Activated CD4-positive, alpha-beta T cell treated with anti-CD3 and anti-CD28 coated beads, Interleukin-10, Interleukin-2, amounts not matched to agents 100 ng/mL and 50 ng/mL, durations not matched to agents 16 hours and 8 hours (primary cell): Measurements from ENCODE around the gene MINPP1.

Experiments
- DNase-seq: peaks from one replicate; pipeline ENCODE4 v3.0.0-alpha.2; 2020

MINPP1 gene

DNA sequence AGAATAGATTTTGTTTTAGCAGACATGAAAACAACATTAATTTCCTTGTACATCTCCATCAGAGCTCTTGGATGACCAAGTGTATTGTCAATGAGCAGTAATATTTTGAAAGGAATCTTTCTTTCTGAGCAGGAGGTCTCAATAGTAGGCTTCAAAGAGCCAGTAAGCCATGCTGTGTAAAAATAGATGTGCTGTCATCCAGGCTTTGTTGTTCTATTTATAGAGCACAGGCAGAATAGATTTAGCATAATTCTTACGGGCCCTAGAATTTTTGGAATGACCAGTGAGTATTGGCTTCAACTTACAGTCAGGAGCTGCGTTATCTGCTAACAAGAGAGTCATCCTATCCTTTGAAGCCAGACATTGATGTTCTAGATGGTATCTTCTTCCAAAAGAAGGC, 19.0 kb downstream of the MINPP1 start:
- no peak for DNase-seq

DNA sequence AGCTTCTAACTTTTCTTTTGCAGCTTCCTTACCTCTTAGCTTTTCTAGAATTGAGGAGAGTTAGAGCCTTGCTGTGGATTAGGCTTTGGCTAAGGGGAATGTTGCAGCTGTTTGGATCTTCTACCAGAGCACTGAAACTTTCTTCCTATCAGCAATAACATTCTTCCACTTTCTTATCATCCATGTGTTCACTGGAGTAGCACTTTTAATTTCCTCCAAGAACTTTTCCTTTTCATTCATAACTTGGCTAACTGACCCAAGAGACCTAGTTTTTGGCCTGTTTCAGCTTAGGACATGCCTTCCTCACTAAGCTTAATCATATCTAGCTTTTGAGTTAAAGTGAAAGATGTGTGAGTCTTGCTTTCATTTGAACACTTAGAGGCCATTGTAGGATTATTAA, 19.6 kb downstream of the MINPP1 start:
- no peak for DNase-seq

DNA sequence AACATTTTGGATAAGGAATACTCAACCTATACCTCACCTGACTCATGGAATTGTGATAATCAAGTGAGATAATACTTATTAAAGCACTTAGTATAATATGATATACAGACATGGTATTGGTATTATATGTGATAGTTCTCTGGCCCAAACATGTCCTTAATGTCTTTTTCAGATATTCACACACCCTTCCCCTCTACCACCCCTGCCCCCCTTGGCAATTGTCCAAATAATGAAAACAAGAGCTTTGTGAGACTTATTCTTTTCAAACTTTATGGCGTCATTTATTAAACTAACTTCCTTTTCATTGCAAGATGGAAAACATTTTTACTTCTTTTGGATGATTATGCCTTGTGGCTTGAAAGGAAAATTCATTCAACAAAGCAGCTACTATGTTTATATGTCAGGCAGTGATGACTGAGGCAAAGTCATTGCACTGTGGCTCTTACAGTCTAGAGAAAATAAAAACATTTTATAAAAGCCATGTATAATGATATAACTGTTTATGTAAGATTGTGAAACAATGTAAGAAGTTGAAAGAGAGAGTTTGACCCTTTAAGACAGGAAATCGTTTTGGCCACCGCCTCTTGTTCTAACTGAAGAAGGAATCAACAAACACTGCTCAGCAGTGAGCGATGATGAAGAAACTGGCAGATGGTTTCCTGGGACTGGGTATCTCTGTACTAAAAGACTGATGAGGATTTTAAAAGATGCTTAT, 27.4 kb downstream of the MINPP1 start:
- no peak for DNase-seq

DNA sequence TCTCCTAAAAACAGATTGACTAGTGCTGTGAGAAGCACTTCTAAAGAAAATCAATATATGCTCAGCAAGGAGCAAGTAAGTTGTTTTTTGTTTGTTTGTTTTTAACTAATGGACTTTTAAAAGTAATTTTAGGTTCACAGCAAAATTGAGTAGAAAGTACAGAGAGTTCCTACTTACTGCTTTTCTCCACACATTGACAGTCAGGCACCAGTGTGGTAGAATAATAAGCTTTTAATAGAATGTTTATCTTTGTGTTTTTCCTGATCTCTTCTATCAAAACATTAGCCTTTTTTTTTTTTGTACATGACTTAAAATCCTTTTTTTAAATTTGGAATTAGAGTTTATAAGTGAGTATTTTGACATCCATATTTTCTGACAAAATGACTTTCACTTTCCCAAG, 28.0 kb downstream of the MINPP1 start:
- DNase-seq, result no peak

DNA sequence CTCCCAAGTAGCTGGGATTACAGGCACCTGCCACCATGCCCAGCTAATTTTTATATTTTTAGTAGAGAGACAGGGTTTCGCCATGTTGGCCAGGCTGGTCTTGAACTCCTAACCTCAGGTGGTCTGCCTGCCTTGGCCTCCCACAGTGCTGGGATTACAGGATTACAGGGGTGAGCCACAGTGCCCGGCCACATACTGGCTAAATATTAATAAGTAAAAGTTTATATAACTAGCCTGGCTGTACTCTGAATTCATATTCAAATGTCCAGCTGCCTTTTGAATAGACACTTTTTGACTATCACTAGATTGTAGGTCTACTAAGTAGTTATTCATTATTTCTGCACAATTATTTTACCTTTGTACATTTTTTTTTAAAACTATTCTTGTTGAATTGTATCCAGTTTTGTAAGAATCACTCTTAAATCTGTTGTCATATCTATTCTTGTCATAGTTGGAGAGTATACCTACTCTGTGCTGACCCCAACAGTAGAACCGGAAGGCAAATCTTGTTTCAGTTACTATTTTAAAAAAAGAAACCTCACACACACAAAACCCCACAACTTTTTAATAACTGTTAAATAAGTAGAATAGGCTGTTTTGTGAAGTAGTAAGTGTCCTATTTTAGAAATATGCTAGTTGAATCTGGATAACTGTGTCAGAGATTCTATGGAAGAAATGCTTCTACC, 29.6 kb downstream of the MINPP1 start:
- DNase-seq, result no peak

DNA sequence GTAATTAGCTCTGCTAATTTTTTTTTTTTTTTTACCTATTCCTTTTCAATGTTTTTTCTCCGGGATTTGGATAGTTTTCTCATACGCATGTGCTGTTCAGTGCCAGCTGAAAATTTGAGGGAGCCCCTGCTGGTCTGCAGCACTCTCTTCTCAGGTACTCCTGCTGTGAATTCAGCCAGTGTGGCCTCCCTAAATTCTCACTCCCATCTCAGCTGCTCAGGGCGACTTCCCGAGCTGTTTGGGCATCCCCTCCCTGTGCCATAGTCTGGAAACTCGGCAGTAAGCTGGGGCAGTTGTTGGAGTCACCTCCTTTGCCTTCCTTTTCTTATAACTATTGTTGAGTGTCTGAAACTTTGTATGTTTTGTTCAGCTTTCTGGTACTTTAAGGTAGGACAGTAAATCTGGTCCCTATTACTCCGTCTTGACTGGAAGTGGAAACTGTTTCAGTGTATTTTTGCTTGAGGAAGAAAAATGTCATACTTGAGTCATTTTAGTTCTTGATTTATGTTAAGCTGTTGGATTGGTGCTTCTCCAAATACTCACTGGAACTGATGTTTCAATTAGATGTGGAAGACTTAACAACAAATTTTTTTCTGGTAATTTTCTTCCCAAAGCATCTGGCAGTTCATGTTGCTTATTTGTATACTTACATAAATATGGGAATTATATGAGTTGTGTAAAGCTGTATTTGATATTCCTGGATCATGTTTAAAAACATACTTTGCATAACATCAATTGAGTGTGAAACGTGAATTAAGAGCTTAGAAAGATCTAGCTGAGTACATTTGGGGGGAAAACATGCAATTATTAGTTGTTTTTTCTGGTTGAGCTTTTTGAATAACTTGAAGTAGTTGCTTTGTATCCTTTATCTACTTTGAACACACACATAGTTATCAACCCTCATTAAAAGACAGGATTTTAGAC, 33.7 kb downstream of the MINPP1 start:
- DNase-seq, result no peak

DNA sequence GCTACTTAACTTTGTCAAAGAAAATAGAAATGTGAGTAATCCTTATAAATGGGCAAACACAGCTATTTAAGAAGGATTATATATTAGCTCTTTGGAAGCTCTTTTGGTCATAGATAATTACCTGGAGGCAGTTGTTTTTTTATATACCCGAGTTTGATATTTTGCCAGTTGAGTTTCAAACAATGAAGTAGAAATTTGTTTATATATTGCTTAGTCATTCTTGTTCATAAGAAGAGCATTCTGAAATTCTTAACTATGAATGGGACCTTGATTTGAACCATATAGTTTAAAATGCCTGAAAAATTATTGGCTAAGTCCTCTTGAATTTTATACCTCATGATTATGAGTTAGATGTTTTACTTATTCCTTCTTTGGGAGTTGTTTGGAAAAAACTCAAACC, 36.4 kb downstream of the MINPP1 start:
- DNase-seq, result no peak

DNA sequence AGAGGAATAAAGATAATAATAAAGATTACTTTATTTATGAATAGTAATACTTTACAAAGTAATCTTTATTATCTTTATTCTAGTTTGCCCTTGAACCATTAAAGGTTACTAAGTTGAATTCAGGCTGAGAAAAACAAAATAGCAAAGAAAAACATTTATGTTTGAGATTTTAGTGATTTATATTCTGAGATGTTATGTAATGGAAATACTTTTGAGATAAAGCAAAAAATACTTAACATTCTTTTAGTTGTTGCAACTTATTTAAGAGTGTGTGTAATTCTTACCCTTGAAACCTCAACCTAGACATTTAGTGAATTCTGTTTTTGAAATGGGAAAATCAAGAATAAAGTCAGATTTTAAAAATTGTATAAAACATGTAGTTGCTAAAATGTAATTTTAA, 40.0 kb downstream of the MINPP1 start:
- no peak for DNase-seq

DNA sequence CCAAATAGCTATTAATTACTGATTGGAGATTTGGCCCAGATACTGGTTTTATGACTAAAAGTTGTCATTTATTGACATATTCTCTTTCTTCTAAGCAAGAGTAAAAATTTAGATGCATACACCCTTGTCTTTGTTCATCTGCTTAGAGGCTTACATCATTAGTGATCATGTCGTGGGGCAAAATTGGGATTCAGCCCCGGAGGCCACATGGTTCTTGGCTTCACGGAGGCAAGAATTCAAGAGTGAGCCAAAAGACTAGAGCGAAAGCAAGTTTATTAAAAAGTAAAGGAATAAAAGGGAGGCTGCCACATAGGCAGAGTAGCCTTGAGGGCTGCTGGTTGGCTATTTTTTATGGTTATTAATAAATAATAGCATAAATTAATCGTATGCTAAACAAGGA, 41.1 kb downstream of the MINPP1 start:
- no peak for DNase-seq

DNA sequence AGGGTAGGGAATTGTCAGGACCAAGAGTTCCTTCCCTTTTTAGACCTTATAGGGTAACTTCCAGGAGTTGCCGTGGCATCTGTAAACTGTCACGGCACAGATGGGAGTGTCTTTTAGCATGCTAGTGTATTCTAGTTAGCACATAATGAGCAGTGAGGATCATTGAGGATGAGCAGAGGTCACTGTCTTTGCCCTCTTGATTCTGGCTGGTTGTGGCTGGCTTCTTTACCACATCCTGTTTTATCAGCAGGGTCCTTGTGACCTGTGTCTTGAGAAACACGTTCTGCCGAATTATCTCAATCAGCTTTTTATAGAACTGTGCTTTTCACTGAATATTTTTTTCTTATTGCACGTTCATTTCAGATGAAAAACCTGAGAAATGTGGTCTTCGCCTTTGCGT, 41.5 kb downstream of the MINPP1 start:
- DNase-seq, result peak; percentile 25

DNA sequence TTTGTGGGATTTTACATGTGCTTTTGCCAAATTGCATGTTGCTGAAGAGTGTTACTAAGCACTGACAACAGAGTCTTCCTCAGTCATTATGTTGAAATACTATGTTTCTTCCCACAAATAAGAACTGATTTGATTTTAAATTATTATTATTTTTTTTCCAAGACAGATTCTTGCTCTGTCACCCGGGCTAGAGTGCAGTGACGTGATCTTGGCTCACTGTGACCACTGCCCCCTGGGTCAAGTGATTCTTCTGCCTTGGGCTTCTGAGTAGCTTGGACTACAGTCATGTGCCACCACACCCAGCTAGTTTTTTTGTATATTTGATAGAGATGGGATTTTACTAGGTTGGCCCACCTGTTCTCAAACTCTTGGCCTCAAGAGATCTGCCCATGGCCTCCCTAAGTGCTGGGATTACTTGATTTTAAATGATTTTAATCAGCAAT, 42.3 kb downstream of the MINPP1 start:
- no peak for DNase-seq

DNA sequence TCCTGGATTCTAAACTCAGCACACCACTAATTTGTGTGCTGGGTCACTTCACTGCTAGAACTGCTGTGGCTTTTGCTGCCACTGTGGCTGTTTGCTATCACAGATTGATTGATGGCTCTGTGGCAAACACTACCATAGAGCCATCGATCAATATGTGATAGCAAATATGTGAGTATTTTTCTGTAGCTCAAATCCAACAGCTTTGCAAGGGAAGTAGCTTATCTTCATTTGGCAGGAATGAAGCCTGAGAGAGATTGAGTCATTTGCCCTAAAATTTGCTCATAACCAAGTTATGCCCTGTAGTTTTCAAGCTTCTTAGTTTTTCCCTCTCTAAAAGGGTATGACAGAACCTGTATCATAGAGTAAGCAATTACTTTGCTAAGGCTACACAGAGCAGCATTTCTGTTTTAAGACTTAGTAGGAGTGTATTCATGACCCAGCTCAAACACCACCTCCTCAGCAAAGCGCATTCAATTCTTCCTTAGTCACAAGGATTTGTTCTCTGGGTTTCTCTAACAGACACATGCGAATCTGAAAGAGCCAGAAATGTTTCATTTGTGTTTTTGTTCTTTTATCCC, 43.1 kb downstream of the MINPP1 start:
- DNase-seq, result no peak

DNA sequence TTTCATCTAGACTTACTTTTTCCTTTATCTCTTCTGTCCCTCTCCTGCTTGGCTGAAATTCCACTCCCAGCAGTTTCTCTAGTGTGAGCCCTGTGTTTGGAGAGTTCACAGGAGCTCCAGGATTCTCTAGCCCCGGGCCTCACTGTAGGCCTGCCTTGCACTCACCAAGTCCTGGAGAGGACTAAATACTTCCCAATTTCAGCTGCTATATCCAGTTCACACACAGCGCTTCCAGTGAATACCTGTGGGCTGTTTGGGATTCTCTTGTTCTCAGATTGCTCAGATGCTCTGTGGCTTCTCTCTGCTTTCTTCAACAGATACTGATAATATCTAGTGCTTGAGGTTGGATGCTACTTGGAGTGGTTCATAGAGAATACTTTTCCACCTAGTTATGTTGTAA, 46.0 kb downstream of the MINPP1 start:
- no peak for DNase-seq

DNA sequence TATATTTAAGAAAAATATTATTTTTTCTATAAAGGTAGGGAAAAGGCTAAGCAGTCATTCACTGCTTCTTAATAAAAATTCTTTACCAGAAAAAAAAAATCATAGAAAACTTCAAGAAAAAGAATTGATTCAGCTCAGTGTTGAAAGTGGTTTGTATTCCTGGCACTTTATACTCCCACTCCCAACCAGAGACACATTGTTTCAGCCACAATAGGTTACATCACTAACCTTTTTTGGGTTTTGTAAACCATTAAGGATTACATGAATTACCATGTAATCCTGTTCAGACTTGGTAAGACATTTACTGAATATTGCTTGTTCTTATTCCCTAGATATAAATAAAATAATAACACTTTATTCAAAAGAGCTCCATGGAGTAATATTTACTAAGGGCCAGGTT, 46.6 kb downstream of the MINPP1 start:
- DNase-seq, result no peak

DNA sequence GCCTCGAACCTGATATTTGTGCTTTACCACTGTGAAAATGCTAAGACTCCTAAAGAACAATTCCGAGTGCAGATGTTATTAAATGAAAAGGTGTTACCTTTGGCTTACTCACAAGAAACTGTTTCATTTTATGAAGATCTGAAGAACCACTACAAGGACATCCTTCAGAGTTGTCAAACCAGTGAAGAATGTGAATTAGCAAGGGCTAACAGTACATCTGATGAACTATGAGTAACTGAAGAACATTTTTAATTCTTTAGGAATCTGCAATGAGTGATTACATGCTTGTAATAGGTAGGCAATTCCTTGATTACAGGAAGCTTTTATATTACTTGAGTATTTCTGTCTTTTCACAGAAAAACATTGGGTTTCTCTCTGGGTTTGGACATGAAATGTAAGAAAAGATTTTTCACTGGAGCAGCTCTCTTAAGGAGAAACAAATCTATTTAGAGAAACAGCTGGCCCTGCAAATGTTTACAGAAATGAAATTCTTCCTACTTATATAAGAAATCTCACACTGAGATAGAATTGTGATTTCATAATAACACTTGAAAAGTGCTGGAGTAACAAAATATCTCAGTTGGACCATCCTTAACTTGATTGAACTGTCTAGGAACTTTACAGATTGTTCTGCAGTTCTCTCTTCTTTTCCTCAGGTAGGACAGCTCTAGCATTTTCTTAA, 47.7 kb downstream of the MINPP1 start:
- DNase-seq, result no peak

DNA sequence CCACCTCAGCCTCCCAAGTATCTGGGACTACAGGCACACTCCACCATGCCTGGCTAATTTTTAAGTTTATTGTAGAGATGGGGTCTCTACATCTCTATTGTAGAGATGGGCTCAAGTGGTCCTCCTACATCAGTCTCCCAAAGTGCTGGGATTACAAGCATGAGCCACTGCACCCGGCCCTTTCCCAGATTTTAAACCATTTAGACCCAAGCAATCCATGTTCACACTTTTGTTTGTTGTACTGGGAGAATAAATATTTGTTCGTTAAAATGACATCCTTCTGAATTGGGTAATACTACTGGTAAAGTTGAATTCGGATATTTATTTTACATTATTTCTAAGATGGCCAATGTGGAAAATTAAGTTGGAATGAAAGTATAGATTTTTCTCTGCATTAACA, 52.7 kb downstream of the MINPP1 start:
- DNase-seq, result no peak

DNA sequence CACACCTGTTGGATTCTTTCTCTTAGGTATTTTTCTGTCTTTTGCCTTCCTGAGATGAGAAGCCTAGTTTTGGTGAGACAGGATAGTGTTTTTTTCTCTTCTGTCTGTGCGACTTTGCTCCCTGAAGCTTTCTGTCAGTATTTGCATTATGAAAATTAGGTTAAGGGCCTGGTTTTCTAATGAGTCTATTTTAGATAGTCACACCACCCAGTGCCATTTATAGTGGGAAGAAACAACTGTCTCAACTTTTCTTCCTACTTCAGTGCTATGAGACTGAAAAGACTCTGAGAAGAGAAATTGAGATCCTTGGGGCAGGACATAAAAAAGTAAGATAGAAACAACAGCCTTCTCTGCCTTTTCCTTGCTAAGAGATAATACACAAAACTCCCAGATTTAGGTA, 53.6 kb downstream of the MINPP1 start:
- no peak for DNase-seq

DNA sequence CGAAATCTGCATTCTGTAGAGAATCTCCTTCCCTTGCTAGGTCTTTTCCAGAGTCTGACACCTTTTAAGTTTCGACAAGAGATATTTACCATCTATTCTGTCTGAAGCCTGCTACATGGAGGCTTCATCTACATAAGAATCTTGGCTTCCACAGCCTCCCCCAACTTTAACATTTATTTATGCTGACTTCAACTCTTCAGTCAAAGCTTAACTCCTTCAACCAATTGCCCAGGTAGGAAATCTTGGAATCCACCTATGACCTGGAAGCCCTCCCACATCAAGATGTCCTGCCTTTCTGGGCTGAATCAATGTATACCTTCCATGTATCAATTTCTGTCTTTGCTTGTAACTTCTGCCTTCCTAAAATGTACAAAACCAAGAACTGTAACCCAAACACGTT, 54.7 kb downstream of the MINPP1 start:
- no peak for DNase-seq

DNA sequence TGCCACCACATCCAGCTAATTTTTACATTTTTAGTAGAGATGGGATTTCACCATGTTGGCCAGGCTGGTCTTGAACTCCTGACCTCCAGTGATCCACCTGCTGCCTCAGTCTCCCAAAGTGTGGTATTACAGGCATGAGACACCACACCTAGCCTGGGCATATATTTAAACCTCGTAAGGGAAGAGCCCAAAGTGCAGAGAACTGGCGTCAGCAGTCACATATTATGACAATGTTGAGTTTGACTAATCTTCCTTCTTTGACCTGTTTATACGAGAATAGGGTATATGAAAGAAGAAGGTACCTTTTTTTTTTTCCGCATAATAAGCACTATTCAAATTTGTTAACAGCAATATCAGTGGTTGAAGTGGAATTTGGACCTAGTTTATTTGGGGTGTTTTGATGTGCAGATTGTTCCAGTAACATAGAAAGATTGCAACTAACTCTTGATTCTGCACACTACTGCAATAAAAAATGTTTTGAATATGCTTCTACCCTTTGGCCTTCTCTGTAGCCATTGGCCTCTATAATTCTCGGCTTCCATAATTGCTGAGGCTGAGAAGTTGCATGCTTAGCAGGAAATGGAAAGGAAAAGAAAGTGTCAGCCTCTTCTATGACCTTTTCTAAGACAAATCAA, 55.9 kb downstream of the MINPP1 start:
- DNase-seq, result no peak

DNA sequence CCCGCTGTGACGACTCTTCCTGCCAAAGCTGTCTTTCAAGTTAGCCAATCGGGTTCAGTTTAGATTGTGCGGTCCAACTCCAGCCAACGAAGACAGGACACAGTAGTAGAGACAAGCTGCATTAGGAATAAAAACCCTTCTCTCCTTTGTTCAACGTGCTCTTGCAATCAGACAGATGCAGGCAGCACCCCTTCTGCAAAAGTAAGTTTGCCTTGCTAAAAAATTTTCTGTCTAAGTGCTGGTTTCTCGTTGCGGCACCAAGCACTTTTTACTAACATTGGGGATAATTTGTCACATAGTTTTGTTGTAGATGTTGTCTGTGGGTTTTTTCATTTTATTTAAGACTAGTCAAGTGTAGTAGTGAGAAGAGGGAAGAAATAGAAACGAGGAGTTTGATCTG, 58.1 kb downstream of the MINPP1 start:
- no peak for DNase-seq

DNA sequence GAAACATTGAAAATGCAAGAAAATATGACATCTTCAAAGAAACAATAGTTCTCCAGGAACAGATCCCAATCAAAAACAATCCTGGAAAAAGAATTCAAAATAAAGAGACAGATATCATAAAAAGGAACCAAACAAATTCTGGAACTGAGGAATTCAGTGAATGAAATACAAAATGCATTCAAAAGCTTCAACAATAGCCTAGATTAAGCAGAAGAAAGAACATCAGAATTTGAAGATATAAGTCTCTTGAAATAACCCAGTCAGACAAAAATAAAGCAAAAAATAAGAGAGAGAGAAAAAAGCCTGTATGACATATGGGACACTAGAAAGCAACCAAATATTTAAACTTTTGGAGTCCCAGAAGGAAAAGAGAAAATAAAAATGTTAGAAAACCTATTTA, 60.3 kb downstream of the MINPP1 start:
- no peak for DNase-seq

DNA sequence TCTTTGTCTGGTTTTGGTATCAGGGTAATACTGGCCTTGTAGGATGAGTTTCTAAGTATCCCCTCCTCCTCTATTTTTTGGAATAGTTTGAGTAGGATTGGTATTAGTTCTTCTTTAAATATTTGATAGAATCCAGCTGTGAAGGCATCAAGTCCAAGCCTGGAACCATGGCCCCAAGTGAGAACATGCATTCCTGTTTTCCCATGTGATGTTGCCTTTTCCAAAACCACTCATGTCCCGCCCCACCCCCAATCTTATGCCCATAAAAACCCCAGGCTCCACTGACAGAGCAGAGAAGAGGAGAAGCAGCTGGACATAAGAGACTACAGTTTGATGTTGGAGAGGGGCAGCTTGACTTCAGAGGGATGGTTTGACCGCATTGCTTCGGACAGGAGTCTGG, 71.2 kb downstream of the MINPP1 start:
- no peak for DNase-seq
